Right hindlimb (tissue), 1 donor: ENCODE data around the gene ATP1A2.

Source experiments
- DNase-seq: peaks from one replicate; pipeline ENCODE4 v3.0.0-alpha.2; 2018

Gene ATP1A2

GRCh38 chr1:160186246-160186645 is 70.7 kb downstream of the ATP1A2 start:
- DNase-seq = peak; percentile 7

- DNase-seq = peak; percentile 15
Observed at GRCh38 chr1:160186729-160187128, 71.2 kb downstream of the ATP1A2 start.

- DNase-seq = peak; percentile 4
Observed at GRCh38 chr1:160187407-160187806, 71.8 kb downstream of the ATP1A2 start.

GRCh38 chr1:160188341-160188740 is 72.8 kb downstream of the ATP1A2 start:
- peak; percentile 8 for DNase-seq

- peak; percentile 74 for DNase-seq
Observed at GRCh38 chr1:160189649-160190625, 74.4 kb downstream of the ATP1A2 start, which contains the start of gene CASQ1. Gene CASQ1 (plus strand): TSS chr1:160190575. CDS start chr1:160190752, 177 bp downstream.

GRCh38 chr1:160191756-160192155 is 76.2 kb downstream of the ATP1A2 start:
- no peak for DNase-seq

- no peak for DNase-seq
Observed at GRCh38 chr1:160192234-160192633, 76.7 kb downstream of the ATP1A2 start.
